HG02943 (cell line): ENCODE data around the gene TOP2A.

ENCODE experiments used
- ATAC-seq: cut with Tn5 transposase; IDR thresholded peaks from one replicate; pipeline ENCODE4 v1.9.1; 2021; ENCODE audit warnings: mild to moderate bottlenecking, low read depth, moderate library complexity; ENCODE audit not compliant: unreplicated experiment

The TOP2A gene

DNA sequence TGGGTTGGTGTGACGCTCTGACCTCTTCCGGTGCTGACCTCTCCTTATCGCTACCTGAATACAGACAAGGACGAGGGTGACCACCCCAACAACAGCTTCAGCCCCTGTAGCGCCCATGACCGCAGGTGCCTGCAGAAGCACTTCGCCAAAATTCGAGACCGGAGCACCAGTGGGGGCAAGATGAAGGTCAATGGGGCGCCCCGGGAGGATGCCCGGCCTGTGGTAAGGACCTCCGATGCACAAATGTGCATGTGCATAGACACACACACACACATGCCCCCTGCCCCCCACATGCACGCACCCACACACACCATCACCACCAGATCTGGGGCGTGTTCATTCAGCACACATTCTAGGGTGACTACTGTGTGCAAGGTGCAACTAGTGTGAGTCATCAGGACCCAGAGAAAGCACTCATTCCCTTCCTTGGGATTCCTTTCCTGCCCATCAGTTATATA lies 35.3 kb upstream of the TOP2A start:
- ATAC-seq: no peak

DNA sequence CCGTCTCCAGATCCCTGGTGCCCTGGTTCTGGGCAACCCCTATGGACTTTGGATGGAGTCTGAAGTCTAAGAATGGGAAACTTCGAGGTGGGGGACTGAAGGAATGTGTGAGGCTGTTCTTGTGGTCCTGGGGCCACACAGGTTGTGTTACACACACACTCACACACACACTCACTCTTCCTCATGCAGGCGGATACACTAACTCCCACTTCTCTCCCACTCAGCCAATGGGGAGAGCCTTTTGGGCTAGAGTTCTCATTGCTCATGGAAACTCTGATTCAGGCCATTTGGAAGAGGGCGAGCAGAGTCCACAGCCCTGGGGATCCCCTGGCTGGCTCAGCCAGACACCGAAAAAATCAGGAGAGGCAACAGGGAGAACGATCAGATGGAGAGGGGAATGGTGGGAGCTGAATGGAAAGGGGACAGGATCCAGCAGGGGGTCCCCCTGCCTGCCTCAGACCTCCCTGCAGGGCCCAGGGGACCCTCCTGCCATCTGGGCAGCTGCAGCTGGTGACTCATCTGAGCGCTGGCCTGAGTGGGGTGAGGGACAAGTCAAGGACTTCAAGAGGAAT lies 34.6 kb upstream of the TOP2A start:
- no peak for ATAC-seq

DNA sequence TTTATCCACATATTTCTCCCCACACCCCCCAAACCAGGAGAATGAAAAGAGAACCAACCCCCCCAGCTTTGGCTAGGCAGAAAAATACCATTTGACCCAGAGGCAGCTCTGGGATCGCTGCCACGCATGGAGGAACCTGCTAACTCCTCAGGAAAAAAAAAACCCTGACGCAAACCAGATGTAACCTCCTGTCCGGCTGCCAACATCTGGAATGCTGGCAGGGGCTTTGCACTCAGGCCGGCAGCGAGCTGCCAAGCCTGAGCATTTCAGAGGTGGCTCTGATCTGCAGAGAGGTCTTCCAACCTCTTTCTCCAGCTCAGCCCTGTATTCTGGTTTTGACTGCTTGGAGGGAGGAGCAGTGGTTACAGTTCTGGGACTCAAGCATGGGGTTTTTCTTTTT lies 33.7 kb upstream of the TOP2A start:
- ATAC-seq: no peak

DNA sequence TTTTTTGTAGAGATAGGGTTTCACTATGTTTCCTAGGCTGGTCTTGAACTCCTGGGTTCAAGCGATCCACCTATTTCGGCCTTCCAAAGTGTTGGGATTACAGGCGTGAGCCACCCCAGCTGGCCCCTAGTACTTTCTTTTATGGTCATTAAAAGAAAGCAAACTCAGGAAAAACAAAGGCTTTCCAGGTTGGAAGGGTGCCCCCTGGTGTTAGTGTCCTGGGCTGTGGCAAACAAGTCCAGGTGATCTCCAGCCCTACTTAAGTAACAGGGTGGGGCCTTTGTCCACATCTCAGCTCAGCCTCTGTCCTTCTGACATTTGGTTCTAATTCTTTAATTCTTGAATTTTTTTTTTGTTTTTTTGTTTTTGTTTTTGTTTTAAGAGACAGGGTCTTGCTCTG lies 32.5 kb upstream of the TOP2A start:
- ATAC-seq: no peak

DNA sequence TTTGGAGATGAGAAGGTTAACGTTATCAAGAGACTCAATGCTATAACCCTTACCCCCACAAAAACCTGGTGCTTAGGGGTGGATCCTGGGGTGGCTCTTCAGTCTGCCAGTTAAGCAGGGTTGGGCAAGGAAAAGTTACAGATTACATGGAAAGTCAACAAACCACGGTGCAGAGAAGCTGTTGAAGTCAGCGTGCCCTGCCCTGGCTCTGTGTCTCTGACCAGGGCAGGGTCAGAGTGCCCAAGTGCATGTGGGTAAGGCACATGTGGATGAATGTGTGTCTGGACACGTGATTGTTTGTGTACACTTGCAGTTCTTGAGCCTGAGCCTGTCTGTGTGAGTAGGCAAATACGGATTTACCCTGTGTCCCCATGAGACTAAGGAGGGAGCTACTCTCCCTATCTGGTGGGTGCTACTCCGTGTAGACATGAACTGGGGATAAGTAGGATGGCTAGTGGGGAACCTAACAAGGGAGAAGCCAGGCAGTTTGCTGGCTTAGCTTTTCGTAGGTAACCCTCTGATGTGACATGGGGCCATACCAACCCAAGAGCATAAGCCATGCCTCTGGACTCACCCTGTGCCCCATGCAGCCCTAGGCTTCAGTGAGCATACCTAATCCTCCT lies 31.1 kb upstream of the TOP2A start:
- no peak for ATAC-seq

DNA sequence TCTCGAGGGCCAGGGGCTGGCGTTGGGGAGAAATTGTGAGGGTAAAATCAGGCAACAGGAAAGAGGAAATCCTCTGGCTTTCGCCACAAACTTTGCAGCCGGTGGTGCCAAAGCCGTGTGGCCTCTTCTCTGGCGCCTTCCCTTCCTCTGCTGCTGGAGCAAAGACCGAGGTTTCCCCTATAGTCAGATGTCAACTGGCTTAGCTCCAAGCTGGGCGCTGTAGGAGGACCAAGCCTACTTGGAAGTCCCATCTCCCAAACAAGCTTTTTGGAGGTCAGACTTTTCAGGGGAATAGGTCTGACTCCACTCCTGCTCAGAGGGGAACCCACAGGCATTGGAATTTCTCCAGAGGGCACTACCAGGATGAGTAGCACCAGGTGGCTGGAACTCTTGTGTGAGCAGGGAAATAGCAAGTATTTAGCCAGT lies 30.5 kb upstream of the TOP2A start:
- ATAC-seq: no peak

DNA sequence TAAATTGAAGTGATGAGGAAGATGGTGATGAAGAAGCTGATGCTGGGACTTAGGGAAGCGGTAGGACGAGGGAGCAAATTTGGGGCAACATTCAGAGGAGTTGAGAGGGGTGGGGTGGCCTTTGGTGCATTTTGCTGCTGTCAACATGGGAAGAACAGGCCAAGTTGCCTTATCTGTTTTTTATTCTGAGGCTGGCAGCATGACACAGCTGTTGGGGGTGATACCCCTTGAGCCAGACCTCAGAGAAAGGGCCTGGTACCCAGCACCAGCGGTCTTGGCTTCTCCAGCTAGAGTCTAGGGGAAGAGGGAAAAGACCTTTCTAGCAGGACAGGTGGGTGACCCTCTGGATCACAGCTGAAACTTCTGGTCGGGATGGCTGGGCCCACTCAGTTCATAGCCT lies 30.1 kb upstream of the TOP2A start:
- ATAC-seq: no peak

DNA sequence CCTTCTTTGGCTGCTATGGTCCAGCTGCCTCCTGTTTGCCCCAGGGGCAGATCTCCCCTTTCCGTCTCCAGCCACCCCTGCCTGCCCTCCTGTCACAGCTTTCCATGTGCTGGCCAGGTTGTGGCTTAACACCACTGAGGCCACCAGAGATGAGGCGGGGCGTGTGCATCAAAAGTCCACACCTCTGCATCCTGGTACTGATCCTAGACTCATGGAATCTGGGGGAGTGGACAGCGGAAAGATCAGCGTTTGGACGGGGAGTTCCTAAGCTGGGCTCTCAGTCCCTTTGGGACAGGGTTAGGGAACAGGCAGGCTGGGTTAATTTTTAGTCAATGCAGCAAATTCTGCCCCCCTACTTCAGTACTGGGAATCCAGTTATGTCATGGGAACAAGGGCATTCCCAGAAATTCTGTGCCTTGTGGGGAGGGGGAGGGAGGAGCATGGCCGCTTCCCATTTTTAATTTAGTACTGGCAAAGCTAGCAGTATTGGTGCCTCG lies 29.5 kb upstream of the TOP2A start:
- ATAC-seq: no peak

DNA sequence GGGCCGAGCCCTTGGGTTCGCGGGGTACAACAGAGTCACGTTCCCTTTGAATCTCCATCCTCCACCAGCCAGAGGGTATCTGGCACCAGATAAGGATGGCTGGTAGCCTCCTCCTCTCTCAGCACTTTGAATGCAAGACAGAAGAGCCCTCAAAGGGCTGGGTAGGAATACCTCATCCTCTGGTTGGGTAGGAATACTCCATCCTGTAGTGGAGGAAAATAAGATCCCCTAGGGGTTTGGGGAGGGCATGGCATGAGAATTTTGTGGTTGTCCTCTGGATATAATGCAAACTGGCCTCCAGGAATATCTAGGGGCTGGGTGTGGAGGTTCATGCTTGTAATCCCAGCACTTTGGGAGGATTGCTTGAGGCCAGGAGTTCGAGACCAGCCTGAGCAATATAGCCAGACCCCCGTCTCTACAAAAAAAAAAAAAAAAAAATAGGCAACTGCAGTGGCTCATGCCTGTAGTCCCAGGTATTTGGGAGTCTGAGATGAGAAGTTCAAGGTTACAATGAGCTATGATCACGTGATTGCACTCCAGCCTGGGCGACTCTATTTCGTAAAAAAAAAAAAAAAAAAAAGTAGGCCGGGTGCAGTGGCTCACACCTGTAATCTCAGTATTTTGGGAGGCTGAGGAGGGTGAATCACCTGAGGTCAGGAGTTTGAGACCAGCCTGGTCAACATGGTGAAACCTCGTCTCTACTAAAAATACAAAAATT lies 28.2 kb upstream of the TOP2A start:
- ATAC-seq: no peak

DNA sequence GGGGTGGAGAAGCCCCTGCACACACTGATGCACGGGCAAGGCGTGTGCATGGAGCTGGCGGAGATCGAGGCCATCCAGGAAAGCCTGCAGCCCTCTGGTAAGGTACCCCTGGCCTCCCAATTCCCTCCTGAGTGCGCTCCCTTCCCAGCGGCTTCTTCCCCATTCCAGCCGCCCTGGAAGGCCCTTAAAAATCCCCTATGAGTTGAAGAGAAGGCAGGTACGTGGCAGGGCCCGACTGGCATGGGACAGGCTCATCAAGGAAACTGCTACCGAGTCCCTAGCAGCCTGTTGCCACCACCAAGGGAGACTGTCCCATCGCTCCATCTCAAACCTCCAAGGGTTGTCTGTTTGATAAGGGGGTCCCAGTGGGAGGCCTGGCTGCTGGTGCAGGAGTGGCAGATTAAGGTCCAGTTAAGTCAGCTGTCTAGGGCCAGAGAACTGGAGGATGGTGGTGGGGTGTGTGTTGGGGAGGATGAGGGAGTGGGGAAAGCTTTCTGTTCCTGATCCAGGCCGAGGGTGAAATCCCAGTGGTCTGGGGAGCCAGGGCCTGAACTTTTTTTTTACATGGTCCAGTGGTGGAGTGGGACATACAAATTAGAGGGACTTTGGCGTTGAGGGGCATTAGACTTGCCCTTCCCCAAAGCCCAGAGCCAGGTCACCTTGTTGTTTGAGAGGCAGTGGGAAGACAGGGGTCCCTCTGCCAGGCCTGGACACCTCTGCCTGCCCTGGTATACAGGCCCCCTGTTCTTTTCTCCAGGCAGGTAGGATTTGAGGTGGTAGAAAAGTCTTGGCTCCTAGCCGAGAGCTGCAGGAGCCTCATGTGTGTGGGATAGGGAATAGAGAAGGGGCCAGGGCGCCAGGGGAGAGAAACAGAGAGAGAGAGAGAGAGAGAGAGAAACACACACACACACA lies 26.5 kb upstream of the TOP2A start:
- ATAC-seq: no peak

DNA sequence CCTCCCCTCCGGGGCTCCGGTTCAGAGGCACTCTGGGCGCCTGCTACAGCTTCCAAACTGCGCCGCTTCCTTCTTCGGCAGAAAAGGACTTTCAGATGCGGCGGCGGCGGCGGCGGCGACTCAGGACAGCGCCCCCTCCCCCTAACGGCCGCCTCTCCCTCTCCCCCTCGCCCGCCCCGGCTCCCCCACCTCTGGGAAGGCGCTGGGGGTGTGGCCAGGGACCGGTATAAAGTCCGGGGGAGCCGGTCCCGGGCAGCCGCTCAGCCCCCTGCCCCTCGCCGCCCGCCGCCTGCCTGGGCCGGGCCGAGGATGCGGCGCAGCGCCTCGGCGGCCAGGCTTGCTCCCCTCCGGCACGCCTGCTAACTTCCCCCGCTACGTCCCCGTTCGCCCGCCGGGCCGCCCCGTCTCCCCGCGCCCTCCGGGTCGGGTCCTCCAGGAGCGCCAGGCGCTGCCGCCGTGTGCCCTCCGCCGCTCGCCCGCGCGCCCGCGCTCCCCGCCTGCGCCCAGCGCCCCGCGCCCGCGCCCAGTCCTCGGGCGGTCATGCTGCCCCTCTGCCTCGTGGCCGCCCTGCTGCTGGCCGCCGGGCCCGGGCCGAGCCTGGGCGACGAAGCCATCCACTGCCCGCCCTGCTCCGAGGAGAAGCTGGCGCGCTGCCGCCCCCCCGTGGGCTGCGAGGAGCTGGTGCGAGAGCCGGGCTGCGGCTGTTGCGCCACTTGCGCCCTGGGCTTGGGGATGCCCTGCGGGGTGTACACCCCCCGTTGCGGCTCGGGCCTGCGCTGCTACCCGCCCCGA lies 25.7 kb upstream of the TOP2A start, which contains the start of gene IGFBP4:
TSS of gene IGFBP4 (plus strand) at position 255 of the 792 bp plus-strand sequence. CDS start at position 541, 286 bp downstream.
- no peak for ATAC-seq

DNA sequence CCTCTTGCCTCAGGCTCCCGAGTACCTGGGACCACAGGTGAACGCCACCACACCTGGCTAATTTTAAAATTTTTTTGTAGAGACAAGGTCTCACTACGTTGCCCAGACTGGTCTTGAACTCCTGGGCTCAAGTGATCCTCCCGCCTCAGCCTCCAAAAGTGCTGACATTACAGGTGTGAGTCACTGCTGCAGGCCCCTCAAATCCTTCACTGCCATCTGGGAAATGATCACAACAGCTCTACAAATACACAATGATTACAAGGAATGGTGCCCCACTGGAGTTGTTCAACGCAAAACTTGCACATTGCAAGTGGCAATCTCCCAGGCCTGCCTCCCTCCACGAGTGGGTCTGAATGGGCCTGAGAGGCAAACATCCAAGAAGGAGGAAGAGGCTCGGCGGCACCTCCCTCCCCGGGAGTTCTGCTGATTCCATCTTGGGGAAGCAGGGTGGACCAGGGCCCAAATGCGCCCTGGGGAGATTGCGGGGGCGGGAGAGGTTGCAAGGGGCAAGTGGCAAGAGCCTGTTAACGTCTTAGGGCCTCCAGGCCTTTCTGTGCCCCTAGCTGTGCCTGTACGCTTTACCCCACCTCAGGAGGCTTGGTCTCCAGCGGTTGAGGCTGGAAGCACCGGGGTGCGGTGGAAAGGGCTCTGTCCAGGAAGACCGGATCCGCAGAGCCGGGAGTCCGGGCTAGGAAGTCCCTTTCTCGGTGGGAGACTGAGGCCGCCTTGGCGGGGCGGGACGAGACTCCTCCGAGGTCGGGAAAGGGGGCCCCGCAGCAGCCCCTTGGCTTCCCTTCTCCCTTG lies 24.9 kb upstream of the TOP2A start:
- no peak for ATAC-seq

DNA sequence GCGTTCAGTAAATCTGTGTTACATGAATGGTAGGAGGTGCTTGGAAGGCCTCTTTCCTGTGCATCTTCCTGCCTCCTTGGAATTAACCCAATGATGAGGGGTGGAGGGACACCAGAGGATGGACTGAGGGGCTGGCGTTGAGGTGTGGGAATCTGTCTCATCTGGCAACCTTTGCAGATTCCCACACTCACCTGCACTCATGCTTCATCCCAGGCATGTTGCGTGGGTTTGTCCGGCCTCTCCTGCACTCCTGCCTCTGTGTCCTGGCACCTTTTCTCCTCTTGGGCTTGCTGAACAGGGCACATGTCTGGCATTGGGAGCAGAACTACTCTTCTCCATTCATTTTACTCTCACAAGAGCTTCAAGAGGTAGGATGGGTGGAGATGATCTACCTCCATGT lies 22.5 kb upstream of the TOP2A start:
- ATAC-seq: no peak

DNA sequence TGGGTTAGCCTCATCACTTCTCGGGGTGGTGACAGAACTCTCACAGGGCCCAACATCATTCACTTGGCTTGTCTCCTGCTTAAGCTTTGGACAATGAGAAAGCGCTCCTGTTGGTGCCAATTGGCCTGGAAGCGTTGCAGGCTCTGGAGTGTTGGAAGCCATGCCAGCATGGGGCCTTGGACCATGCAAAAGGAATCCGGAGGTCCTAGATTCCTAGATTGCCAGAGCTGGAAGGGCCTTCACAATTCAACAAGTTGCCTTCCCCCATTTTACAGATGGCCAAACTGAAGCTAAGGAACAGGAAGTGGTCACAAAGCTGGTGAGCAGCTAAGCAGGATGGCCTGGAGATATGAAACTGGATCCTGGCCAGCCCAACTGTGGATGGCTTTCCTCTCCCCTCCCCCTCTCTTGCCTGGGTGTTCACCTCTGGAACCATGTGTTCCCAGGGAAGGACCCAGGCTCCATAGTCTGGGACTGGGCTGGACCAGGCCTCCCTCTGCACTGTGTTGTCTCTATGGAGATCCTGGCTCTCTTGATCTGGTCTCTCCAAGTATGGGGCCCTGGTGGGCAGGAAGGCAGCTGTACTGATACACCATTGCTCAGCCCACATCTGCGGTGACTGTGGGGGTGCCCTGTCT lies 19.5 kb upstream of the TOP2A start:
- ATAC-seq: no peak

DNA sequence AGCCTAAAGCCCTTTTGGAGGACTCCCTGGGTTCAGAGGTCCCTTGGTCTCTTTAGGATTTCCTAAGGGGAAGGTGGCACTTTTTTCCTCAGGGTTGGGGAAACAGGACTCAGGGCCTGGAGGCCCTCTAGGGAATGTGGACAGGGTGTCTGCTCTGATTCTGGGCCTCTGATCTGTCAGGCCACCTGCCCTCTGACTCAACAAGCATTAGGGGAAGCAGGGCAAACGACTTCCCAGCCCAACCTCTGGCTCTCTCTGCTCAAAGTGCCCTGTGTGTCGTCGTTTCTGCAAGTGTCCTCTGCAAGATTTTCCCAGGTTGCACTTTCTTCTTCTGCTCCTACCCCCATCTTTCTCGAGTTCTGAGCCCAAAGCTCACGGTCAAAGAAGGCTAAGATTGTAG lies 18.9 kb upstream of the TOP2A start:
- no peak for ATAC-seq

DNA sequence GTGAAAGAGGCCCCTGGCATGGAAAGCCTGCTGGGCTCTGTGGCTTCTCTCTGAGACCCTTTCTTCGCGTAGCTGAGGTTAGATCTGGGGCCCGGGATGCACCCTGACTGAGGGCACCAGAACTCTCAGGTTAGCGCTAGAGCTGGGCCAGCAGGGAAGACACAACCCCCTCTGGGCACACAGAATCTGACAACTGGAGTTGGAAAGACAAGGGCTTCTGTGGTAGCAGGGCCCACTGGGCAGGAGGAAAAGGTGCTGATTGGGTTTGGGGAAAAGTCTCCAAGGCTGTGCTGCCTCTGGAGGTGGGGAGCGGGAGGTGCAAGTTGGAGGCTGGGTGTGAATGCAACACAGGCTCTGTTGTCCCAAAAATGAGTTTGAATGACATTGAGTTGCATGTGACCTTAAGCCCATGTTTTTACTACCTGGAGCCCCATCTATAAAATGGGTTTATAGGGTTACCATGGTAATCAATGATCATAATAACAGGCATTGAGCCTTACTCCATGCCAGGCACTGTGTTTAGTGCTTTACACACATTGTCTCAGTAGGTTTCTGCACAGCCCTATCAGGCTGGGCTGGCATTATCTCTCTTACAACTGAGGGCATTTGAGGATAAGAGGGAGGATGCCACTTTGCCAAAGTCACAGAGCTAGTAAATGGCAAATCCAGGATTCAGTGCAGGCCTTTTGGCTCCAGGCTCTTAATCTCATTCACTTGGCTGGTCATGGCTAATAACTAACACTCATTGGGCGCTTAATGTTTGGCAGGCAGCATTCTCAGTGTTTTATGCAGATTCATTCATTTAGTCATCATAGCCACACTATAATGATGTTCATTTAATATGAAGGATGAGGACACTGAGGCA lies 16.1 kb upstream of the TOP2A start:
- ATAC-seq: no peak

DNA sequence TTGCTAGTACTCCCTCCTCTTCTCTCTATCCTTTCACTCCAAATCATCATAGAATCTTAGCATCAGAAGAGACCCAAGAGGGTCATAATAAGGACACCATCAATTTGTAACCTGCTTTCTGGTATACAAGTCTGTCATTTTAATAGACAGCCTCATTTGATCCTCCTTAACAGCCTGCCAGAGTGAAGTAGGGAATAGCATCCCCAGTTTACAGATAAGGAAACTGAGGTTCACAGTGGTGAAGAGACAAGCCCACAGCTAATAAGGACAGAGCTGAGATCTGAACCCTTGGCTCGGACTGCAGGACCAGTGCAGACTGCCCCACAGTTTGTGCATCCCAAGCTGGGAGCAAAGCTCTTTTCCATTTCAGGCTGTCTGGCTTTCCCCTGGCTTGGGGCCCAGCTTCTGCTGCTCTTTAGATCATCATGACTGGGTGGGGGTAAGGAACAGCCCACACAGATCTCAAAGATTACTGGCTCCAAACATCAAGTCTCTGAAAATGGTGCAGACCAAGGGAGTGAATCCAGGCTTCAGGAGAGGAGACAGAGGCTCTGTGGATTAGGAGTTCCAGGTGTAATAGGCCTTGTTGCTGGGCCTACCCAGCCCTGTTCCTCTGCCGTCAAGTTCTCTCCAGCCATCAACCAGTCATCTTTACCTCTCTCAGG lies 15.3 kb upstream of the TOP2A start:
- ATAC-seq: no peak
